ENCODE data around the gene PRKCE.
"Not testable (repeated sequence)": the region's sequence is repeated elsewhere in the genome, so short reads cannot be mapped to it uniquely, and the experiment has no call there.

Gene PRKCE

GRCh38 chr2:45902380-45902779, 250.9 kb downstream of the PRKCE start:
- no peak overlapping the region for H3K4me3 ChIP-seq (ENCODE audit: low read depth, low read length)

- H3K4me3 ChIP-seq (ENCODE audit: low read depth, low read length): no peak overlapping the region
Measured at GRCh38 chr2:45902781-45903375, 251.4 kb downstream of the PRKCE start.

- no peak overlapping the region for H3K4me3 ChIP-seq (ENCODE audit: low read depth, low read length)
Measured at GRCh38 chr2:45904267-45904945, 252.9 kb downstream of the PRKCE start.

- no peak overlapping the region for H3K4me3 ChIP-seq (ENCODE audit: low read depth, low read length)
Measured at GRCh38 chr2:45904946-45905631, 253.6 kb downstream of the PRKCE start.

- H3K4me3 ChIP-seq (ENCODE audit: low read depth, low read length): no peak overlapping the region
Measured at GRCh38 chr2:45905632-45905958, 254.1 kb downstream of the PRKCE start.

GRCh38 chr2:45907592-45907991, 256.1 kb downstream of the PRKCE start:
- H3K4me3 ChIP-seq (ENCODE audit: low read depth, low read length): no peak overlapping the region

- no peak overlapping the region for H3K4me3 ChIP-seq (ENCODE audit: low read depth, low read length)
Measured at GRCh38 chr2:45908316-45909170, 257.1 kb downstream of the PRKCE start.

- H3K4me3 ChIP-seq (ENCODE audit: low read depth, low read length): no peak overlapping the region
Measured at GRCh38 chr2:45909171-45909565, 257.7 kb downstream of the PRKCE start.

GRCh38 chr2:45909677-45910191, 258.3 kb downstream of the PRKCE start:
- H3K4me3 ChIP-seq (ENCODE audit: low read depth, low read length): no peak overlapping the region

- no peak overlapping the region for H3K4me3 ChIP-seq (ENCODE audit: low read depth, low read length)
Measured at GRCh38 chr2:45910473-45911060, 259.1 kb downstream of the PRKCE start.

GRCh38 chr2:45911538-45911937, 260.1 kb downstream of the PRKCE start:
- H3K4me3 ChIP-seq (ENCODE audit: low read depth, low read length): no peak overlapping the region

GRCh38 chr2:45912109-45912508, 260.6 kb downstream of the PRKCE start:
- H3K4me3 ChIP-seq (ENCODE audit: low read depth, low read length): no peak overlapping the region

GRCh38 chr2:45913539-45913938, 262.1 kb downstream of the PRKCE start:
- H3K4me3 ChIP-seq (ENCODE audit: low read depth, low read length): no peak overlapping the region

- no peak overlapping the region for H3K4me3 ChIP-seq (ENCODE audit: low read depth, low read length)
Measured at GRCh38 chr2:45915523-45915922, 264.0 kb downstream of the PRKCE start.

GRCh38 chr2:45917561-45918176, 266.2 kb downstream of the PRKCE start:
- H3K4me3 ChIP-seq (ENCODE audit: low read depth, low read length): not testable (repeated sequence)

- H3K4me3 ChIP-seq (ENCODE audit: low read depth, low read length): no peak overlapping the region
Measured at GRCh38 chr2:45918463-45919159, 267.1 kb downstream of the PRKCE start.

GRCh38 chr2:45919160-45919650, 267.7 kb downstream of the PRKCE start:
- no peak overlapping the region for H3K4me3 ChIP-seq (ENCODE audit: low read depth, low read length)

GRCh38 chr2:45919711-45920111, 268.2 kb downstream of the PRKCE start:
- no peak overlapping the region for H3K4me3 ChIP-seq (ENCODE audit: low read depth, low read length)

- no peak overlapping the region for H3K4me3 ChIP-seq (ENCODE audit: low read depth, low read length)
Measured at GRCh38 chr2:45921921-45922320, 270.4 kb downstream of the PRKCE start.

GRCh38 chr2:45922577-45922988, 271.1 kb downstream of the PRKCE start:
- H3K4me3 ChIP-seq (ENCODE audit: low read depth, low read length): no peak overlapping the region
